Measurements from ENCODE around the gene COG2. TPM values are rescaled to one million over a fixed set of nuclear protein-coding genes. Genes with fewer than 3 reads are reported as not detected.

The COG2 gene
- total RNA-seq, 4 donors from 2014 or later = 16.6 to 27.3 (median 20.5) TPM

DNA sequence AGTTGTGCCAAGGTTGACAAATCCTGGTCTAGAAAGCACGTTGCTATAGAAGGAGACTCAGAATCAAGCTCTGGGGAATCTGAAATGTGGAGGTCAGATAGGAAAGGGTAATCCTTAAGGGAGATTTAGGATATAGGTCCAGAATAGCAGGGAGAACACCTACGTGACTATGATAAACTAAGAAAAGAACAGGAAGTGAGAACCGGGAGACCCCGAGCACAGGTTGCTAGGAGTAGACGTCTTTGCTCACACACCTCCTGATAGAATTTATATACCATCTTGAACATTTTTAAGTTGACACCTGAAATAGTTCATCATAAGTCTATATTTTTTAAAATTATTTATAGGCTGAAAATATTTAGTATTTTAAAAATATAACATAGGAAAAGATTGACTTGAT, 7.9 kb upstream of the COG2 start:
- H3K27ac ChIP-seq = no peak overlapping the region
- no peaks in the 10 kb centered on the region for H3K36me3 ChIP-seq
- DNase-seq (ENCODE audit: low spot score in 2 of 2) = no peak
- H3K4me1 ChIP-seq = no peaks in the 10 kb centered on the region
- TF ChIP-seq, protein P1, sequence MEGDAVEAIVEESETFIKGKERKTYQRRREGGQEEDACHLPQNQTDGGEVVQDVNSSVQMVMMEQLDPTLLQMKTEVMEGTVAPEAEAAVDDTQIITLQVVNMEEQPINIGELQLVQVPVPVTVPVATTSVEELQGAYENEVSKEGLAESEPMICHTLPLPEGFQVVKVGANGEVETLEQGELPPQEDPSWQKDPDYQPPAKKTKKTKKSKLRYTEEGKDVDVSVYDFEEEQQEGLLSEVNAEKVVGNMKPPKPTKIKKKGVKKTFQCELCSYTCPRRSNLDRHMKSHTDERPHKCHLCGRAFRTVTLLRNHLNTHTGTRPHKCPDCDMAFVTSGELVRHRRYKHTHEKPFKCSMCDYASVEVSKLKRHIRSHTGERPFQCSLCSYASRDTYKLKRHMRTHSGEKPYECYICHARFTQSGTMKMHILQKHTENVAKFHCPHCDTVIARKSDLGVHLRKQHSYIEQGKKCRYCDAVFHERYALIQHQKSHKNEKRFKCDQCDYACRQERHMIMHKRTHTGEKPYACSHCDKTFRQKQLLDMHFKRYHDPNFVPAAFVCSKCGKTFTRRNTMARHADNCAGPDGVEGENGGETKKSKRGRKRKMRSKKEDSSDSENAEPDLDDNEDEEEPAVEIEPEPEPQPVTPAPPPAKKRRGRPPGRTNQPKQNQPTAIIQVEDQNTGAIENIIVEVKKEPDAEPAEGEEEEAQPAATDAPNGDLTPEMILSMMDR (IDR thresholded peaks at IDR 0.05) = no peak
- H3K9me3 ChIP-seq = no peaks in the 10 kb centered on the region
- H3K27me3 ChIP-seq = peaks cover 0 to 11% of the 10 kb centered on the region in 2 donors
- H3K4me3 ChIP-seq = no peak overlapping the region
- WGBS, 2 donors = 71 to 74% methylated on average over 5 of the region's 5 CpGs

DNA sequence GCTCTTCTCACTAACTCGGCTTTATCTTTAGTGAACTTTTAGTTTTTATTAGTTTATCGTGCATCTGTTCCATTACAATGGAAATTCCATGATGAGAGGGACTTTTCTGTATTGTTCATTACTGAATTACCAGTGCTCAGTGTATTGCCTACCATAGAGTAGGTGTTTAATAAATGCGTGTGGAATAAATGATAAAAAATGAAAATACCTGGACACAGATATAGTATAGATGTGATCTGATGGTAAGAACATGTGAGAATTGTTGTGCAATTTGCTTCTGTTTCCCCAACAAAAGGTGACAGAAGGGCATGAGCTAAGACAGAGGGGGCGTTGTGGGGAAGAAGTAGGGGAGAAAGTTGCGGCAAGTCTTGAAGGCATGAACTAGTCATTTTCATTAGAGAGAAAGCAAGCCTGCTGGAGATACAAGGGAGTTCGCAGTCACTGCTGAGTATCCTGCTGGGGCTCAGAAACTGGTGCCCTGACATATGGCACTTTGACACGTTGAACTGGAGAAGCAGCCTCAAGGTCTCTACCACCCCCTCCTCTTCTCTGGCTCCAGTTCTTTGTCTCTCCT, 5.6 kb upstream of the COG2 start:
- no peak for DNase-seq (ENCODE audit: low spot score in 2 of 2)
- H3K9me3 ChIP-seq = no peaks in the 10 kb centered on the region
- TF ChIP-seq, protein P1 (IDR thresholded peaks at IDR 0.05) = no peak
- TF ChIP-seq EP300 (IDR thresholded peaks at IDR 0.05) (no peak), POLR2A (IDR thresholded peaks at IDR 0.05) (no peak)
- WGBS, 2 donors = 69 to 75% methylated on average over 7 of the region's 7 CpGs
- H3K36me3 ChIP-seq = no peaks in the 10 kb centered on the region
- no peaks in the 10 kb centered on the region for H3K4me1 ChIP-seq
- peaks cover 0 to 11% of the 10 kb centered on the region in 2 donors for H3K27me3 ChIP-seq
- no peak overlapping the region for H3K4me3 ChIP-seq
- H3K27ac ChIP-seq = no peak overlapping the region

DNA sequence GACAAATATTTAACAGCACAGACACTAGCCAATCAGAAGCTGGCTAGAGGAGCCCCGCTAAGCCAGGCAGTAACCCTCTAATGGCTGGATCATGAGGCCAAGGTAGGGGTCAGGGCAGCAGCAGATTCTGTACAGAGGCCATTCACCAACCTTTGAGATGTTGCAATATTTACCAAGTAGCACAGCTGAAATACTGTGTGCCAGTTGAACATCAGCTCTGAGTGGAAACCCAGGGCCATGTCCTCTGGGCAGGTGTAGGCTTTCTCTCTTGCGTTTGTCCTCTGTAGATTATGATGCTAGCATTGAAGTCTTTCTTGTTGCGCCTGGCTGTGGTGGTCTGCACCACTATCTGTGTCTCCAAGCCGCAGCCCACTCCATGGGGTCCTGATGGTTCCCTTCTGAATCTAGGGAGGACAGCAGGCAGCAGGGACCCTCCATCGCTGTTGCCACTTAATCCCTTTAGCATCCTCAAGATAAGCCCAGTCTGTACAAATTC, 2.5 kb upstream of the COG2 start:
- Histone ChIP-seq H3K4me1 (peaks cover 0 to 23% (median 16%) of the 10 kb centered on the region in 4 donors), H3K4me3 (no peak overlapping the region), H3K27me3 (peaks cover 0 to 11% of the 10 kb centered on the region in 2 donors), H3K36me3 (no peaks in the 10 kb centered on the region), H3K27ac (no peak overlapping the region), H3K9me3 (no peaks in the 10 kb centered on the region)
- 77 to 78% methylated on average over 5 of the region's 5 CpGs for WGBS, 2 donors
- no peak for DNase-seq (ENCODE audit: low spot score in 2 of 2)
- TF ChIP-seq EP300 (IDR thresholded peaks at IDR 0.05) = no peak

DNA sequence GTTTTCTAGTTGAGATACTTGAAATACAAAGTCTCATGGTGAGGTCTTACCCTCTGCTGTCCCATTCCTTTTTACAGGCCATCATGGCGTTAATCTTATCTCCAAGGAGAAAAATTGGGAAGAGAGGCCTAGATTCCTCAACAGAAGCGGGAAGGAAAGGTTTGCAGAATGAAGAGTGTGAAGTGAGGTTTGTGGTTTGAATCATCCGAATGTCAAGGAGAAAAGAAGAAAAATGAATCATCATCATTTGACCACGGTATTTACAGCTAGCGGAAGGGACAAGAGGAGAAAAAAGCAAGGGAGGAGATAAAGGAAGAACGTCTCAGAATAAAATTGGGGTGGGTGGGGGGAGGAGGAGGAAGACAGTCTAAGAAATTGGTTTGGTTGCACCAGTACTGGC, 935 bp upstream of the COG2 start:
- Histone ChIP-seq H3K36me3 (peaks cover 0 to 8% (median 0%) of the 10 kb centered on the region in 3 donors), H3K27ac (no peak overlapping the region), H3K4me3 (no peak overlapping the region), H3K27me3 (peaks cover 0 to 11% of the 10 kb centered on the region in 2 donors), H3K4me1 (peaks cover 0 to 30% (median 16%) of the 10 kb centered on the region in 4 donors), H3K9me3 (no peaks in the 10 kb centered on the region)
- no peak for DNase-seq (ENCODE audit: low spot score in 2 of 2)
- WGBS, 2 donors = 73 to 79% methylated on average over 6 of the region's 6 CpGs
- TF ChIP-seq, protein P1 (IDR thresholded peaks at IDR 0.05) = no peak
- TF ChIP-seq EP300 (IDR thresholded peaks at IDR 0.05) (no peak), POLR2A (IDR thresholded peaks at IDR 0.05) (no peak)

DNA sequence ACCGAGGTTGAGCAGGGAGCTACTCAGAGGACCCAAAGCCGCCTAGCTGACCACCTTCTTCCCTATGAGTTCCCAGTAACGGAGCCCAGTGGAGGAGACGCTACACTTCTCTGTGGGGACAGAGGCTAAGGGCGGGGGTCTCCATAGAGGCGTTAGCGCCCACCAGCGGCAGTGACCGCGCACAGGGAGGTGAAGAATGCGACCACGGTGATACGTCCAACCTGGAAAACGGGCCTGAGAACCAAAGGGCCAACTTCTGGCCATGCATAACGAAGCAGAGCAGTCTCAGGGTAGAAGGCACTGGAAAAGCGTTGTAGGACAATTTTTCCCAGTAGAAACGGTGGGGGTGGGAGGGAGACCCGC, 400 bp upstream of the COG2 start:
- Histone ChIP-seq H3K4me1 (peaks cover 0 to 30% (median 16%) of the 10 kb centered on the region in 4 donors), H3K36me3 (peaks cover 0 to 13% (median 0%) of the 10 kb centered on the region in 3 donors), H3K4me3 (peak overlapping the region in 3 of 4 donors; percentile 59 to 92 (median 63)), H3K27ac (no peak overlapping the region), H3K27me3 (peaks cover 0 to 9% of the 10 kb centered on the region in 2 donors), H3K9me3 (no peaks in the 10 kb centered on the region)
- TF ChIP-seq, protein P1 (IDR thresholded peaks at IDR 0.05) = no peak
- no peak for TF ChIP-seq POLR2A (IDR thresholded peaks at IDR 0.05)
- no peak for TF ChIP-seq EP300 (IDR thresholded peaks at IDR 0.05)
- no peak for DNase-seq (ENCODE audit: low spot score in 2 of 2)
- WGBS, 2 donors = 8 to 14% methylated on average over 17 of the region's 18 CpGs

Data from tibial nerve (tissue), 4 donors.